Fibroblast of the conjunctiva (primary cell): ENCODE data around the gene CEP162.
"Not testable (repeated sequence)": the region's sequence is repeated elsewhere in the genome, so short reads cannot be mapped to it uniquely, and the experiment has no call there.

Source experiments
- DNase-seq: peaks from one replicate; pipeline ENCODE4 v3.0.0-alpha.2; 2010; ENCODE audit warnings: low read depth

CEP162 gene

DNA sequence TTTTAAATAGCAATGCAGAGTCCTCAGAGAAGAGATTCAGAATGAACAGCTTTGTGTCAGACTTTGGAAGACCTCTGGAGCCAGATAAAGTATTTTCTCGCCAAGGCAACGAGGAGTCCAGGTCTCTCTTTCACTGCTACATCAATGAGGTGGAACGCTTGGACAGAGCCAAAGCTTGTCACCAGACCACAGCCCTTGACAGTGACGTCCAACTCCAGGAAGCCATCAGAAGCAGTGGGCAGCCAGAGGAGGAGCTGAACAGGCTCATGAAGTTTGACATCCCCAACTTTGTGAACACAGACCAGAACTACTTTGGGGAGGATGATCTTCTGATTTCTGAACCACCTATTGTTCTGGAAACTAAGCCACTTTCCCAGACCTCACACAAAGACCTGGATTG is 138.4 kb downstream of the CEP162 start:
- no peak for DNase-seq

DNA sequence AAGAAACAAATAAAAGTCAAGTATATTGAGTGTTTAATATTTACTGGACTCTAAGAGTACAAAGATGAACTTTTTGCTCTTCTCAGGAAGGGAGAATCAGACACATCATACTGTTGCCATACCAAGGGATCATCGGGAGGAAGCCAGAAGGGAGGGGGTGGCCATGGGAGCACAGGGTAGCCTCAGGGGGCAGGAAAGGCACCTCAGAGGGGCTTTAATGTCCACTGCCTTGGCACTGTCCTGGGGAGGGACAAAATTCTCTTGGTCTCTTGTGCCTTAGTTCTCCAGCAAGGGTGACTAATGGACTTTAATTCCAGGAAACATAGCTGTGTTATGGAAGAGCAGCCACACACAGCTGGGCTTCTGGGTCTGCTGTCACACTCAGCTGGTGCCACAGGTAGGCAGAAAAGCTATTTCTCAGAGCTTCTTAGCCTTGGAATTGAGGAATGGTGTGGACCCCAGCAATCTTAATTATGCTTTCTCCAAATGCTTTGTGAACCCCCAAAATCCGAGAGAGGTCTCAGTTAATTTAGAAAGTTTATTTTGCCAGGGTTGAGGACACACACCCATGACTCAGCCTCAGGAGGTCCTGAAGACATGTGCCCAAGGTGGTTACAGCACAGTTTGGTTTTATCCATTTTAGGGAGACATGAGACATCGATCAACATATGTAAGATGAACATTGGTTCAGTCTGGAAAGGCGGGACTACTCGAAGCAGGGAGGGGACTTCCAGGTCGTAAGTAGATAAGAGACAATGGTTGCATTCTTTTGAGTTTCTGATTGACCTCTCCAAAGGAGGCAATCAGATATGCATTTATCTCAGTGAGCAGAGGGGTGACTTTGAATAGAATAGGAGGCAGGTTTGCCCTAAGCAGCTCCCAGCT is 140.7 kb downstream of the CEP162 start:
- DNase-seq: no peak

DNA sequence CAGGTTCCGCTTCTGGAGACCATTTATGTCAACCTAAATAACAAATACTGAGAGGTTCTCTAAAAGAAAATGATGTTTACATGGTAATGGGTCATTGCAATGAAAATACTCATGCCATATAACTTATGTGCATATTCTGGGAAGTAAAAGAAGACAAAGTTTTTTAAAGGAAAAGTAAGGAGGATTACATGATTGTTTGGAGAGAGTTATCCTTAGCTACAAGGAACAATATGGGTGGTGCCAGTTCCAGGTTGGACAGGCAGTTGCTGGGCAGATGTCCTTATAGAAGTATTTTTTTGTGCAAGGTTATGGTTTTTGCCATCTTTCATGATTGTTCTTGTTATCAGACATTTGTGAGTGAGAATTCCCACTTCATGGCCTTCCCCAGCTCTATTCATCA is 141.4 kb downstream of the CEP162 start:
- DNase-seq: no peak

DNA sequence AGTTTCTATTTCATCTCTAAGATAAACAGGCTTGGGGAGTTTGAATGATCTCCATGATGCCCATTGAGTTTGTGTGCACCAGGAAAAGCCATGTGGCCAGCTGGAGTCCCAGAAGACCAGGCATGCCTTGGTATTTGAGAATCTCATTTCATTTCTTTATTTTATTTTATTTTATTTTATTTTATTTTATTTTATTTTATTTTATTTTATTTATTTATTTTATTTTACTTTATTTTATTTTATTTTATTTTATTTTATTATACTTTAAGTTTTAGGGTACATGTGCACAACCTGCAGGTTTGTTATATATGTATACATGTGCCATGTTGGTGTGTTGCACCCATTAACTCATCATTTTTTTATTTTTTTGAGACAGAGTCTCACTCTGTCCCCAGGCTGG is 142.7 kb downstream of the CEP162 start:
- DNase-seq: not testable (repeated sequence)

DNA sequence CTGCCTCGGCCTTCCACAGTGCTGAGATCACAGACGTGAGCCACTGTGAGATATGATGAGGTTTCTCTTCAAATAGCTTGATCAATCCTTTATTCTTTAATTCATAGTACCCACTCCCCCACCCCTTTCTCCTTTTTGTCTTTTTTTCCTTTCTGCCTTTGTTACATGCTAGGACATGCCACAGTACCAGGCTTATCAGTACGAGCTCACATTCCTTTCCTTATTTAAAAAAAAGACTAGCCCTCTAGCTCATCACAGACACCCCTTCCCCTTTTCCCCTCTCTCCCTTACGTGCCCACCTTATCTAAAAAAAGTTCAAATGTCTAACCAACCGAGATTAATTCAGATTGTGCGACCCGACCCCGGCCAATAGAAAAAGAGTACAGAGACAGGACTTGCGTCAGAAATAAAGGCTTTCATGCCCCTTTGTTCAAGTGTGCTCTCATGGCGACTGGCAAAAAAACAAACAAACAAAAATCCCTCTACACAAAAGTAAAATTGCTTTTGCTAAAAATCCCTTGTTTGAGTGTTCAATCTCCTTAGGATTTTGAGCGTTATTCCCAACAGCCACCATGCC is 144.7 kb downstream of the CEP162 start:
- DNase-seq: no peak

DNA sequence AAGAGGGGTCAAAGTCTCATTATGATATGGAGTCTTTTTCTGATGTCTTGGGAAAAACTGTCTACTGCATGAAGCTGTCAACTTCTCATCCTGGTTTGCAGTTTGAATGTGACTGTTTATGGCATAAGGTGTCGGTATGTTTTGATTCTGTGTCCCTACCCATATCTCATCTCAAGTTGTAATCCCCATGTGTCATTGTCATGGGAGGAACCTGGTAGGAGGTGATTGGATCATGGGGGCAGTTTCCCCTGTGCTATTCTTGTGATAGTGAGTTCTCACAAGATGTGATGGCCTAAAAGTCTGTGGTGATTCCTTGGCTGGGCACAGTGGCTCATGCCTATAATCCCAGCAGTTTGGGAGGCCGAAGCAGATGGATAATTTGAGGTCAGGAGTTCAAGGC is 146.2 kb downstream of the CEP162 start:
- DNase-seq: no peak

DNA sequence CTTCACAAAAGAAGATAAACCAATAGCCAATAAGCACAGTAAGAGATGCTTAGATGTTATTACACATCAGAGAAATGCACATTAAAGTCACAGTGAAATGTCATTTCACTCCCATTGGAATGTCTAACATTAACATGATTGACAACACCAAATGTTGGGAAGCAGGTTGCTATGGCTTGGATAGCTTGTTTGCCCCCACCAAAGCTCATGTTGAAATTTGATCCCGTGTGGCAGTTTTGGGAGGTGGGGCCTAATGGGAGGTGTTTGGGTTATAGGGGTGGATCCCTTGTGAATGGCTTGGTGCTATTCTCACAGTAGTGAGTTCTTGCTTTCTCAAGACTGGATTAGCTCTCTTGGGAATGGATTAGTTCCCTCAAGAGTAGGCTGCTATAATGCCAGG is 149.1 kb downstream of the CEP162 start:
- no peak for DNase-seq

DNA sequence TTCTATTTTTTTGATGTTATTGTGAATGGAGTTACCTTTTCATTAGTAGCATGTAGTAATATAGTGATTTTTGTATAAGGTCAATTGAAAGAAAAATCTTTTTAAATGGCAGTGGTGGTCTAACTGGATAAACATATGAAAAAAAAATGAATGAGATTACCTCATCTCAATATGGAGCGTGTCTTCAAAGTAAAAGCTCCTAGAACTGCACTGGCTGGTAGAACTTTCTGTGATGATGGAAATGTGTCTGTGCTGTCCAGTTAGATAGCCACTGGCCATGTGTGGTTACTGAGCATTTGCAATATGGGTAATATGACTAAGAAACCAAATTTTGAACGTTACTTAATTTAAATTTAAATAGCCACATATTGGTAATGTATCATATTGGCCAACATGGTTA is 149.8 kb downstream of the CEP162 start:
- no peak for DNase-seq

DNA sequence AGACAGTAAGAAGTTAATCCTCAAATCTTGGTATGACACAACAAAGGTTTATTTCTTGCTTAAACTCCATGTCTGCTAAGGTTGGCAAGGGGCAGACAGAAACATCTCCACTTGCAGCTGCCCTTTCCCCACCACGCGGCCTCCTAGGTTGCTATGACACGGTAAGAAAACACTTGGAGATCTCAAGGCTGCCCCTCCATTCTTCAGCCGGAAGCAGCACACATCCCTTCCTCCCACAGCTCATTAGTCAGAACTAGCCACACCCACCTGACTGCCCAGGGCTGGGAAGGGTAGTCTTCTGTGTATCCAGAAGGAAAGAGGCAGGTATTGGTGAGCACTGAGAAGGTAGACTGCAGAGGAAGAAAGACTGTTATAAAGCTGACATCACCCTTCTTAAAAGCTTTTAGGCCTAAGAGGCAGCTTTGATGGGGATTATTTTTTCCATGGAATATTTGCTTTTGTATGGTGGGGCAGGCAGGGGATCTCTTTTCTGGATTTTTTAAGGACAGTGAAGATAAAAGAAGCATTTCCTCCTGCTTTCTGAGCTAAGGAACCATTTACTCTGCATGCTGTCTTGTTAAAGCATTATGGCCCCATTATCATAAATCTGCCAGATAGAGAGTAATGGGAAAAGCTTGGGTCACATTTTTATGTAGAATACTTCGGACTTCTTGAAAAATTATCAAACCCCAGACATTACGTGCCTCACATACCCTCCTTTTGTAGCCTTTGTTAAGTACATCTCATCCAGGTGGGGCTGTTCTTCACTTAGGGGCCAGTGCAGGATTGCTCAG is 152.3 kb downstream of the CEP162 start:
- DNase-seq: no peak
